OCI-LY1 (cell line): ENCODE measurements around the gene GHITM.

ENCODE experiments used
- CTCF ChIP-seq: fragments of 200-600 bp; sonication (generic), shearing (Covaris generic); IDR thresholded peaks from 2 replicates; pipeline ENCODE4 v1.5.1; 2017; ENCODE audit warnings: mild to moderate bottlenecking, antibody characterized with exemption, low read length, moderate library complexity, mixed read lengths
- EZH2 ChIP-seq: fragments of 200-600 bp; sonication (generic), shearing (Covaris generic); IDR thresholded peaks from 2 replicates; pipeline ENCODE4 v1.8.0; 2017; ENCODE audit warnings: borderline replicate concordance, mixed run types, mild to moderate bottlenecking, antibody characterized with exemption, low read length, moderate library complexity, mixed read lengths

GRCh38 chr10:84198206-84198915 lies 59.1 kb downstream of the GHITM start:
- no peak for TF ChIP-seq CTCF
- TF ChIP-seq EZH2, result no peak
